D721Med (cell line): ENCODE data around the gene DCAF4.

Source experiments
- DNase-seq: peaks from one replicate; pipeline ENCODE4 v3.0.0; 2011; ENCODE audit warnings: low spot score; ENCODE audit not compliant: insufficient read length
- FAIRE-seq: peaks from 2 replicates; lab custom pipeline; 2011; peaks lifted over from hg19 to GRCh38; lab: Jason Lieb, UNC
- CTCF ChIP-seq: IDR thresholded peaks from 2 replicates; pipeline ENCODE4 v1.5.1; 2012; ENCODE audit warnings: mild to moderate bottlenecking, control low read depth; ENCODE audit not compliant: insufficient read depth; ENCODE audit errors: missing control alignments

The DCAF4 gene

GRCh38 chr14:72982146-72982708, 56.0 kb downstream of the DCAF4 start:
- no peak for TF ChIP-seq CTCF
- DNase-seq (no peak), FAIRE-seq (no peak)

- TF ChIP-seq CTCF: no peak
- DNase-seq (no peak), FAIRE-seq (no peak)
Measured at GRCh38 chr14:72986214-72986613, 60.0 kb downstream of the DCAF4 start.

GRCh38 chr14:72986857-72987256, 60.6 kb downstream of the DCAF4 start:
- no peak for DNase-seq
- no peak for TF ChIP-seq CTCF
- FAIRE-seq: no peak

GRCh38 chr14:72990171-72990570, 63.9 kb downstream of the DCAF4 start:
- no peak for TF ChIP-seq CTCF
- DNase-seq: no peak
- FAIRE-seq: no peak

DNA sequence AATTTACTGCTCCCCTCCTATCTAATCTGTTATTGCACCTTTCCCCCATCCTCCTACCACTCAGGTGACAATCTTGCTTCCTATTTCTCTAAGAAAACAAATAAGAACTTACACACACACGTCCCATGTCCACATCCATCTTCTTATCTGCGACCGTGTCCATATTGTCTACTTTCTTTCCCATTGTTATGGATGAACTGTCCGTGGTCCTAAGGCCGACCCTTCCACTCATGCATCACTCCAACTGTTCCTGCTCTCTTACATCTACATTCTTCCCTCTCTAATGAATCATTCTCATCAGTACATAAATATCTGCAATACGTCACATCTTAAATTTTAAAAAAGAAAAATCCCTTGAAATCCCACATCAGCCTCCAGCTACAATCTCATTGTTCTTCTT, 70.7 kb downstream of the DCAF4 start:
- FAIRE-seq: no peak
- DNase-seq: no peak
- TF ChIP-seq CTCF: no peak

GRCh38 chr14:72998252-72998903, 72.1 kb downstream of the DCAF4 start:
- FAIRE-seq: no peak
- no peak for TF ChIP-seq CTCF
- DNase-seq: no peak

- no peak for TF ChIP-seq CTCF
- no peak for FAIRE-seq
- DNase-seq: no peak
Measured at GRCh38 chr14:72999316-72999715, 73.1 kb downstream of the DCAF4 start.
